Skeletal muscle satellite cell (primary cell): ENCODE results near the gene PPP2R2B.

Experiments used
- H3K27me3 ChIP-seq: 2 replicates; pipeline ENCODE4 v1.7.0; 2013; ENCODE audit warnings: low read length; ENCODE audit not compliant: control insufficient read depth, insufficient read depth
- H3K36me3 ChIP-seq: 2 replicates; pipeline ENCODE4 v1.7.0; 2013; ENCODE audit warnings: mild to moderate bottlenecking, control low read depth, low read length; ENCODE audit not compliant: insufficient read depth
- H3K4me1 ChIP-seq: 2 replicates; pipeline ENCODE4 v1.7.0; 2013; ENCODE audit warnings: low read length; ENCODE audit not compliant: control insufficient read depth, insufficient read depth
- H3K4me2 ChIP-seq: 2 replicates; pipeline ENCODE4 v1.7.0; 2013; ENCODE audit warnings: mild to moderate bottlenecking, low read length
- H3K4me3 ChIP-seq: 2 replicates; pipeline ENCODE4 v1.7.0; 2013; ENCODE audit warnings: low read length
- H3K9ac ChIP-seq: 2 replicates; pipeline ENCODE4 v1.7.0; 2013; ENCODE audit warnings: mild to moderate bottlenecking, low read depth, low read length, moderate library complexity
- H3K9me3 ChIP-seq: replicated peaks from 2 replicates; pipeline ENCODE4 v1.7.0; 2013; ENCODE audit warnings: mild to moderate bottlenecking, control low read depth, low read length

The PPP2R2B gene

GRCh38 chr5:146726891-146727290 lies 151.7 kb downstream of the PPP2R2B start:
- H3K4me1 ChIP-seq, result peaks cover 9% of the 10 kb centered on the region
- no peaks in the 10 kb centered on the region for H3K36me3 ChIP-seq
- H3K4me2 ChIP-seq, result no peak overlapping the region
- H3K27me3 ChIP-seq, result no peaks in the 10 kb centered on the region
- H3K9ac ChIP-seq, result no peak overlapping the region
- no peak overlapping the region for H3K4me3 ChIP-seq
- no peaks in the 10 kb centered on the region for H3K9me3 ChIP-seq

GRCh38 chr5:146726020-146726419 lies 152.5 kb downstream of the PPP2R2B start:
- Histone ChIP-seq H3K4me2 (no peak overlapping the region), H3K9ac (no peak overlapping the region), H3K4me3 (no peak overlapping the region), H3K4me1 (peaks cover under 1% of the 10 kb centered on the region), H3K36me3 (no peaks in the 10 kb centered on the region), H3K9me3 (no peaks in the 10 kb centered on the region), H3K27me3 (no peaks in the 10 kb centered on the region)

GRCh38 chr5:146725025-146725424 lies 153.5 kb downstream of the PPP2R2B start:
- Histone ChIP-seq H3K27me3 (no peaks in the 10 kb centered on the region), H3K36me3 (no peaks in the 10 kb centered on the region), H3K4me1 (no peaks in the 10 kb centered on the region), H3K9me3 (no peaks in the 10 kb centered on the region), H3K9ac (no peak overlapping the region), H3K4me2 (no peak overlapping the region), H3K4me3 (no peak overlapping the region)

GRCh38 chr5:146722361-146722779 lies 156.2 kb downstream of the PPP2R2B start:
- H3K9me3 ChIP-seq, result no peaks in the 10 kb centered on the region
- H3K27me3 ChIP-seq, result no peaks in the 10 kb centered on the region
- H3K4me3 ChIP-seq, result no peak overlapping the region
- no peaks in the 10 kb centered on the region for H3K36me3 ChIP-seq
- H3K4me2 ChIP-seq, result no peak overlapping the region
- no peak overlapping the region for H3K9ac ChIP-seq
- H3K4me1 ChIP-seq, result no peaks in the 10 kb centered on the region

- H3K4me3 ChIP-seq, result no peak overlapping the region
- H3K4me2 ChIP-seq, result no peak overlapping the region
- H3K27me3 ChIP-seq, result no peaks in the 10 kb centered on the region
- no peaks in the 10 kb centered on the region for H3K4me1 ChIP-seq
- no peak overlapping the region for H3K9ac ChIP-seq
- H3K36me3 ChIP-seq, result no peaks in the 10 kb centered on the region
- no peaks in the 10 kb centered on the region for H3K9me3 ChIP-seq
These were observed 157.3 kb downstream of the PPP2R2B start for GRCh38 chr5:146721073-146721815.

- Histone ChIP-seq H3K4me1 (no peaks in the 10 kb centered on the region), H3K4me2 (no peak overlapping the region)
These were observed 158.4 kb downstream of the PPP2R2B start for GRCh38 chr5:146720107-146720506.

DNA sequence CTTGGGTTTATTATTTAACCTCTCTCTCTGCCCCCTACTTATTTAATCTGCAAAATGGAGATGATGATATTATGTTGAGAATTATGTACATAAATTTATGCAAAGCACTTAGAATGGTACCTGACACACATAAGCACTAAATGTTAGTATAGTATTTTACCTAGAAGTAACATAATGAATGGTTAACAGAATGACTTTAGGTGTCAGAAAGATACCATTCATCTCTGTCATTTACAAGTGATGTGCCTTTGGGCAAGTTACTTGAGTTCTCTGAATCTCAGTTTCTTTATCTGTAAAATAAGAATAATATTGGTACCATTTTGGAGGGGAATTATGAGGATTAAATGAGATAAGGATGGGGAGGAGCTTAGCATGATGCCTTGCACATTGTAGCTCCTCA lies 159.4 kb downstream of the PPP2R2B start:
- Histone ChIP-seq H3K4me3 (no peak overlapping the region), H3K36me3 (no peaks in the 10 kb centered on the region), H3K9me3 (no peaks in the 10 kb centered on the region), H3K4me2 (no peak overlapping the region), H3K9ac (no peak overlapping the region), H3K27me3 (peaks cover under 1% of the 10 kb centered on the region), H3K4me1 (no peaks in the 10 kb centered on the region)

More at GRCh38 chr5:146720107-146720506, 158.4 kb downstream of the PPP2R2B start:
- no peaks in the 10 kb centered on the region for H3K27me3 ChIP-seq
- no peaks in the 10 kb centered on the region for H3K9me3 ChIP-seq
- H3K36me3 ChIP-seq, result no peaks in the 10 kb centered on the region
- no peak overlapping the region for H3K4me3 ChIP-seq
- no peak overlapping the region for H3K9ac ChIP-seq

DNA sequence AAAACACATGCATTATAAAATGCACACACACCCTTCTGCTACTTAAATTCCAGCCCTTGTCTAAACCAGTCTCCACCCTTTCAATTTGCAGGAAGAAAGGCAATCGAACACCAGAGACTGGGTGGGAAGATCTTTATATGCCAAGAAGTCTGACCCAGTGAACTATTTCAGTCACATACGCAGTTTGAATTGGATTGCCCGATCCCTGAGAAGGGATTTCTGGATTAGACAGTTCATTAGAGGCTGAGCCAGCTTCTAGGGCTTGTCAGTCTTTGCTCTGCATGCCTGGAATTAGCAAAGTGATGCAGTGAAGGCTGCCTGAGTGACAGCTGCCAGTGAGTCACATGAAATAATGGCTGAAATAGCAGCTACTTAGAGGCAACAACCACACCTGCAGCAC lies 159.9 kb downstream of the PPP2R2B start:
- no peaks in the 10 kb centered on the region for H3K9me3 ChIP-seq

DNA sequence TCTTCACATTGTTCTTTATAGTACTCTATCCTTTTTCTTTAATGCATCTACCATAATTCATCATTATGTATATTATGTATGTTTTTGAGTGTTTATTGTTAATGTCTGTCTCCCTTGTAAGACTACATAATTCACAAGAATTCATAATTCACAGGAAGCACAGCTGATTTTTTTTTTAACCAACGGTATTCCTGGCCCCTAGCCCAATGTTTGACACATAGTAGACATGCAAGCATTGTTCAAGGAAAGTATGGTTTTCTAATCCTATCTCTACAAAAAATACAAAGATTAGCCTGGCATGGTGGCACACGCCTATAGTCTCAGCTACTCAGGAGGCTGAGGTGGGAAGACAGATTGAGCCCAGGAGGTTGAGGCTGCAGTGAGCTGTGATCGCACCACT lies 160.6 kb downstream of the PPP2R2B start:
- Histone ChIP-seq H3K4me2 (no peak overlapping the region), H3K4me3 (no peak overlapping the region), H3K4me1 (no peaks in the 10 kb centered on the region), H3K36me3 (no peaks in the 10 kb centered on the region), H3K9ac (no peak overlapping the region), H3K9me3 (no peaks in the 10 kb centered on the region), H3K27me3 (peaks cover 3% of the 10 kb centered on the region)

More for the DNA sequence above, 159.9 kb downstream of the PPP2R2B start:
- H3K4me1 ChIP-seq, result no peaks in the 10 kb centered on the region
- no peak overlapping the region for H3K4me2 ChIP-seq
- peaks cover 3% of the 10 kb centered on the region for H3K27me3 ChIP-seq
- H3K4me3 ChIP-seq, result no peak overlapping the region
- no peaks in the 10 kb centered on the region for H3K36me3 ChIP-seq
- H3K9ac ChIP-seq, result no peak overlapping the region

GRCh38 chr5:146716636-146717035 lies 161.9 kb downstream of the PPP2R2B start:
- Histone ChIP-seq H3K4me2 (no peak overlapping the region), H3K27me3 (peaks cover 3% of the 10 kb centered on the region), H3K4me1 (no peaks in the 10 kb centered on the region), H3K4me3 (no peak overlapping the region), H3K36me3 (no peaks in the 10 kb centered on the region), H3K9ac (no peak overlapping the region), H3K9me3 (no peaks in the 10 kb centered on the region)

DNA sequence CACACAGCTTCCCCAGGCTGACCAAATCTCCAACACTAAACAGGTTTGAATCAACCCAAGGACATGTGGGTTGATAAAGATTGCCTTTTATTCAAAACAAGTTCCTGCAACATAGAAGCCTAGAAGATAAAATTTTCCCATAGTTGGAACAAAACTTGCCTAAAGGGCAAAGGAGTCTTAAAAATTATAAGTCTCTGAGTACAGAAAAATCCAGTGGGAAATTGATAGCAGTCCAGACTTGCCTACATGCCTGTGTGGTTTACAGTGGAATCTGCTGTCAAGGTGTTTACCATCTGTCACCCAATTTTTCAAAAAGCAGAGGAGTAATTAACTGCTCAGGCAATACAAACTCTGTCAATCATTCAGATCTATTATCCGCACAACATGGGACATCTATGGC lies 168.2 kb downstream of the PPP2R2B start:
- no peaks in the 10 kb centered on the region for H3K36me3 ChIP-seq
- H3K4me3 ChIP-seq, result no peak overlapping the region
- H3K9me3 ChIP-seq, result no peaks in the 10 kb centered on the region
- no peak overlapping the region for H3K4me2 ChIP-seq
- H3K4me1 ChIP-seq, result no peaks in the 10 kb centered on the region
- no peak overlapping the region for H3K9ac ChIP-seq
- peaks cover 3% of the 10 kb centered on the region for H3K27me3 ChIP-seq

DNA sequence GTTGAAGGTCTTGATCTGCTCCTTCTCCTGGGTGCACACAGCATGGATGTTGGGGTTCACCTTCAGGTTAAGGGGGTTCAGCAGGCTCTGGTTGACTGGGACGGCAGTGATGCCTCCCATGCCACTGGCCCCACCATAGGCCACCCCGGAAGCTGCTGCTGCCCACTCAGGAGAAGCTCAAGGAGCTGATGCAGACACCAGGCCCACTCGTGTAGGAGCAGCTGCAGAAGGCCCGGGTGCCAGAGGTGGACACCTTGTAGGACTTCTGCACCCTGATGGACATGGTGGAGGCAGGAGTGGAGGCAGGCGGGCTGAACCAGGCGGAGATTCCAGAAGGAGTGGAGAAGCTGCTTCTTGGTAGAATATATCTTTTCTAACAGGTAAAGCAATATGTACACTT lies 171.2 kb downstream of the PPP2R2B start:
- H3K9me3 ChIP-seq, result no peaks in the 10 kb centered on the region
- H3K4me3 ChIP-seq, result no peak overlapping the region
- H3K4me2 ChIP-seq, result no peak overlapping the region
- no peaks in the 10 kb centered on the region for H3K36me3 ChIP-seq
- H3K4me1 ChIP-seq, result no peaks in the 10 kb centered on the region
- no peak overlapping the region for H3K9ac ChIP-seq
- H3K27me3 ChIP-seq, result no peaks in the 10 kb centered on the region
